ENCODE measurements around the gene SLC6A9.

DNA sequence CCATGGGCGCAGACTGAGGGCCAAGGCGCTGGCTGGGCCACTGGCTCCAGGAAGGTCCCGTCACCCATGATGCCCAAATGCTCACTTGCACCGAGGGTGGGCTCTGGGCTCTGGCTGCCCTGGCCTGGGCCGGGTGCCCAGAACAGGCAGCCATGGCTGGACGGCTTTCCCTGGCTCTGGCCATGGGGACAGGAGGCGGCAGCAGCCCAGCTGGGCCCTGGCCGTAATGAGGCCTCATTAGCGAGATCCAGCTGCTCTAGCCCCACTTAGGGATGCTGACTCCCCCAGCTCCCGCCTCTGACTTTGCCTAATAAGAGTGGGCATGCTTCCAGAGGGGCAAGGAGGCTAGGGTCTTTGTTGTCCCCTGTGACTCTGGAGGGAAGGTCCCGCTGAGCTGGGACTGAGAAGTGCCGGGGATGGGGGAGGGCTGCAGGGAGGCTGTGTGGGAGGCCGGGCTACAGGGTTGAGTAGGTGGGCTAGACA is 11.8 kb downstream of the SLC6A9 start:
- TF ChIP-seq, protein P1, sequence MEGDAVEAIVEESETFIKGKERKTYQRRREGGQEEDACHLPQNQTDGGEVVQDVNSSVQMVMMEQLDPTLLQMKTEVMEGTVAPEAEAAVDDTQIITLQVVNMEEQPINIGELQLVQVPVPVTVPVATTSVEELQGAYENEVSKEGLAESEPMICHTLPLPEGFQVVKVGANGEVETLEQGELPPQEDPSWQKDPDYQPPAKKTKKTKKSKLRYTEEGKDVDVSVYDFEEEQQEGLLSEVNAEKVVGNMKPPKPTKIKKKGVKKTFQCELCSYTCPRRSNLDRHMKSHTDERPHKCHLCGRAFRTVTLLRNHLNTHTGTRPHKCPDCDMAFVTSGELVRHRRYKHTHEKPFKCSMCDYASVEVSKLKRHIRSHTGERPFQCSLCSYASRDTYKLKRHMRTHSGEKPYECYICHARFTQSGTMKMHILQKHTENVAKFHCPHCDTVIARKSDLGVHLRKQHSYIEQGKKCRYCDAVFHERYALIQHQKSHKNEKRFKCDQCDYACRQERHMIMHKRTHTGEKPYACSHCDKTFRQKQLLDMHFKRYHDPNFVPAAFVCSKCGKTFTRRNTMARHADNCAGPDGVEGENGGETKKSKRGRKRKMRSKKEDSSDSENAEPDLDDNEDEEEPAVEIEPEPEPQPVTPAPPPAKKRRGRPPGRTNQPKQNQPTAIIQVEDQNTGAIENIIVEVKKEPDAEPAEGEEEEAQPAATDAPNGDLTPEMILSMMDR (IDR thresholded peaks at IDR 0.05; ENCODE audit: poor library complexity), result no peak
- TF ChIP-seq EZH2 (IDR thresholded peaks at IDR 0.05; ENCODE audit: borderline replicate concordance), result no peak

All from hepatocyte (in vitro differentiated cells).